Measurements from ENCODE around the gene CD3E. TPM values are rescaled to one million over a fixed set of nuclear protein-coding genes. Genes with fewer than 3 reads are reported as not detected.

CD3E gene
- total RNA-seq, 2 experiments from 2014 or later: 483 to 515 TPM

- ChIA-PET CTCF (interaction anchor here (0.8 to 1.4 kb wide), 3 partner anchors 19 to 167 kb away, joined by 3 to 5 read pairs (median 3); no protein-coding TSS in a partner anchor), POLR2A (interaction anchor here (0.7 to 1.0 kb wide), 2 partner anchors 8 to 61 kb away, joined by 3 read pairs; no protein-coding TSS in a partner anchor)
- H3K27ac ChIP-seq (ENCODE audit: low read depth in 1 of 2, low read length in 2 of 2): no peak overlapping the region
- H3K4me3 ChIP-seq (ENCODE audit: low read length): no peak overlapping the region
- no peaks in the 10 kb centered on the region for H3K27me3 ChIP-seq (ENCODE audit: control insufficient read depth in 1 of 2, insufficient read depth in 2 of 2, low read length in 2 of 2)
- Mint-ChIP-seq H3K36me3 (ENCODE audit: low read depth) (peaks cover 84% of the 10 kb centered on the region), H3K4me1 (ENCODE audit: low read depth) (peaks cover 44% of the 10 kb centered on the region), H3K4me3 (no peak overlapping the region), H3K27ac (no peak overlapping the region), H3K27me3 (no peaks in the 10 kb centered on the region), H3K9me3 (no peaks in the 10 kb centered on the region)
- no peak for ATAC-seq (ENCODE audit: poor library complexity)
- peaks cover 65% of the 10 kb centered on the region for H3K36me3 ChIP-seq (ENCODE audit: insufficient read depth, low read length)
- no peak for TF ChIP-seq CTCF (IDR thresholded peaks at IDR 0.05)
- no peaks in the 10 kb centered on the region for H3K9me3 ChIP-seq (ENCODE audit: control insufficient read depth in 1 of 2, insufficient read depth in 1 of 2, low read length in 2 of 2)
- intact Hi-C loops (cut with DNase I, micrococcal nuclease): loop anchor here in 1 of 2 experiments (5.0 kb wide), 1 partner anchor 37 kb away; the partner anchor contains the start of gene ATP5MG
- H3K4me1 ChIP-seq (ENCODE audit: insufficient read depth, low read length): peaks cover 22% of the 10 kb centered on the region
- DNase-seq: no peak
Measured at GRCh38 chr11:118364956-118365615, 60.6 kb downstream of the CD3E start.

Other genes with a start within 250 kb of the CD3E start
- not detected for gene TMPRSS4, start 227.7 kb upstream of the CD3E start, total RNA-seq
- under 1 TPM; 0.06 to 0.08 TPM for gene SMIM35, start 217.8 kb upstream of the CD3E start, total RNA-seq
- not detected for gene SCN4B, start 151.9 kb upstream of the CD3E start, total RNA-seq
- gene SCN2B, start 128.1 kb upstream of the CD3E start, total RNA-seq: not detected
- gene JAML, start 79.7 kb upstream of the CD3E start, total RNA-seq: 10 to 100 TPM; 26.7 to 30.3 TPM
- gene MPZL3, start 52.4 kb upstream of the CD3E start, total RNA-seq: 10 to 100 TPM; 29.0 to 30.2 TPM
- 1 to 10 TPM in 1 of 2 experiments, under 1 TPM in 1; 0.95 to 1.8 TPM for gene MPZL2, start 40.4 kb upstream of the CD3E start, total RNA-seq
- gene CD3D, start 38.0 kb downstream of the CD3E start, total RNA-seq: 100 to 1,000 TPM; 265 to 274 TPM
- gene CD3G, start 39.6 kb downstream of the CD3E start, total RNA-seq: 100 to 1,000 TPM; 102 to 109 TPM
- 10 to 100 TPM; 40.1 to 43.0 TPM for gene UBE4A, start 54.9 kb downstream of the CD3E start, total RNA-seq
- 100 to 1,000 TPM; 147 to 153 TPM for gene ATP5MG, start 96.9 kb downstream of the CD3E start, total RNA-seq
- 100 to 1,000 TPM; 135 to 140 TPM for gene KMT2A, start 131.8 kb downstream of the CD3E start, total RNA-seq
- gene TTC36, start 222.7 kb downstream of the CD3E start, total RNA-seq: under 1 TPM; 0.30 to 0.56 TPM
- gene TMEM25, start 226.5 kb downstream of the CD3E start, total RNA-seq: 10 to 100 TPM; 18.3 to 18.5 TPM

Data from CD4-positive, alpha-beta T cell (primary cell).